Adrenal gland (tissue), 5 donors: ENCODE data around the gene TBATA.

Experiments
- POLR2A ChIP-seq, 2 donors: fragments of 450-650 bp; IDR thresholded peaks; one replicate each; pipeline ENCODE4 v1.6.1; 2017; ENCODE audit warnings: antibody characterized with exemption in 2 of 2, mild to moderate bottlenecking in 2 of 2, moderate library complexity in 1 of 2
- TF ChIP-seq, protein P1 (sequence below), 6 experiments: fragments of 450-650 bp in 4 of 6; fragments of 200-600 bp in 2 of 6; sonication (generic) in 1 of 6; IDR thresholded peaks; 1 replicate in 5 of 6; 2 replicates in 1 of 6; pipeline versions ENCODE4 v1.5.1 to v1.8.0; 2016 to 2021; ENCODE audit warnings: antibody characterized with exemption in 6 of 6, mild to moderate bottlenecking in 2 of 6, moderate library complexity in 1 of 6
- donor health status: DM: no; HTN: no; CAD: no.

DNA sequence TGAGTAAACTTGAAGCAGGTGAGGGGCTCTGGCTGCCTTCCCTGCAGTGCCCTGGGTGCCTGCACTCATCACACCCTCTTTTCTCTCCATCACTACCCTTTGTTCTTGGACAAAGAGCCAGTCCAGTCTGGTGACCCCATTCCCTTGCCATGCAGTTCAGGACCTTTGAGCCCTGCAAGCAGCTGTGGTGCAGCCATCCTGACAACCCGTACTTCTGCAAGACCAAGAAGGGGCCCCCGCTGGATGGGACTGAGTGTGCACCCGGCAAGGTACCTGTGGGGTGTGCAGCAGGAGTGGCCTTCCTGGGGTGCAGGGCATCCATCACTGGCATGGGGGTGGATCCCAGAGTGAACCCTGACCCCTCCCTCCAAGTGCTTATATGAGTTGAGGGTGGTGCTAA lies 48.7 kb downstream of the TBATA start:
- TF ChIP-seq, protein P1, sequence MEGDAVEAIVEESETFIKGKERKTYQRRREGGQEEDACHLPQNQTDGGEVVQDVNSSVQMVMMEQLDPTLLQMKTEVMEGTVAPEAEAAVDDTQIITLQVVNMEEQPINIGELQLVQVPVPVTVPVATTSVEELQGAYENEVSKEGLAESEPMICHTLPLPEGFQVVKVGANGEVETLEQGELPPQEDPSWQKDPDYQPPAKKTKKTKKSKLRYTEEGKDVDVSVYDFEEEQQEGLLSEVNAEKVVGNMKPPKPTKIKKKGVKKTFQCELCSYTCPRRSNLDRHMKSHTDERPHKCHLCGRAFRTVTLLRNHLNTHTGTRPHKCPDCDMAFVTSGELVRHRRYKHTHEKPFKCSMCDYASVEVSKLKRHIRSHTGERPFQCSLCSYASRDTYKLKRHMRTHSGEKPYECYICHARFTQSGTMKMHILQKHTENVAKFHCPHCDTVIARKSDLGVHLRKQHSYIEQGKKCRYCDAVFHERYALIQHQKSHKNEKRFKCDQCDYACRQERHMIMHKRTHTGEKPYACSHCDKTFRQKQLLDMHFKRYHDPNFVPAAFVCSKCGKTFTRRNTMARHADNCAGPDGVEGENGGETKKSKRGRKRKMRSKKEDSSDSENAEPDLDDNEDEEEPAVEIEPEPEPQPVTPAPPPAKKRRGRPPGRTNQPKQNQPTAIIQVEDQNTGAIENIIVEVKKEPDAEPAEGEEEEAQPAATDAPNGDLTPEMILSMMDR (IDR thresholded peaks at IDR 0.05) = no peak
- TF ChIP-seq POLR2A (IDR thresholded peaks at IDR 0.05) = no peak
